Breast epithelium (tissue), 3 donors: ENCODE measurements around the gene MBD1.

Experiments
- POLR2A ChIP-seq: fragments of 450-650 bp; IDR thresholded peaks from one replicate; pipeline ENCODE4 v1.6.1; 2016; ENCODE audit warnings: antibody characterized with exemption, mild to moderate bottlenecking, moderate library complexity
- POLR2AphosphoS5 ChIP-seq, 3 donors: sonication (generic); formaldehyde crosslinking; IDR thresholded peaks; one replicate each; pipeline ENCODE4 v1.6.1; 2017; ENCODE audit warnings: antibody characterized with exemption in 3 of 3
- TF ChIP-seq, protein P1 (sequence below), 3 donors: fragments of 450-650 bp; IDR thresholded peaks; one replicate each; pipeline ENCODE4 v1.5.1; 2016 to 2017; ENCODE audit warnings: antibody characterized with exemption in 3 of 3, mild to moderate bottlenecking in 3 of 3, moderate library complexity in 3 of 3

DNA sequence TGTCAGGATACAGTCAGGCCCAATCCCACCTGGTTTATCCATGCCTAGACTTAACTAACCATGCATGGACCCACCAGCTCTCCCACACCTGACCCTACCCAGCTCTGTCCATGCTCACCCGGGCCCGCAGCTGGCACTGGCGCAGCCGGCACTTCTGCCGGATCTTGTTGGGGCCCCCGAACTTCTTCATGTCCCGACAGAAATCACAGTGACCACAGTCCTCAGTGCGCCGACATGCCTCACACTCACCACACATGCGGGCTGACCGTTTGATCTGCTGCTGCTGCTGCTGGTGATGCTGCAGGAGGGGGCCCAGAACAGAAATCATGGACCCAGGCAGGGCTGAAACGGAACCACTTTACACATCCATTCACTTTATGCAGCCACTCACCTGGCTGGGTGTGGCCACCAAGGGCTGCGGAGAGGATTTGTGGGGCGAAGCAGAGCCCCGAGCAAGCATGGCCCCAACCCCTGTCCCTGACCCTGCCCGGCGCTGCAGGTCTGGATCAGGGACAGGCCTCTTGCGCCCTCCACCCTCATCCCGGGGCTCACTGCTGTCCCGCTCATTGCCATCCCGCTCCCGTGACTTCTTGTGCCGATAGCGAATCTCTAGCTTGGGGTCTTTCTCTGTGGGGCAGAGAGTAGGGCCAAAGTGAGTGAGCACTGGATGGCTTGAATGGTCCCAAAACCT is 4.5 kb upstream of the MBD1 start:
- TF ChIP-seq, protein P1, sequence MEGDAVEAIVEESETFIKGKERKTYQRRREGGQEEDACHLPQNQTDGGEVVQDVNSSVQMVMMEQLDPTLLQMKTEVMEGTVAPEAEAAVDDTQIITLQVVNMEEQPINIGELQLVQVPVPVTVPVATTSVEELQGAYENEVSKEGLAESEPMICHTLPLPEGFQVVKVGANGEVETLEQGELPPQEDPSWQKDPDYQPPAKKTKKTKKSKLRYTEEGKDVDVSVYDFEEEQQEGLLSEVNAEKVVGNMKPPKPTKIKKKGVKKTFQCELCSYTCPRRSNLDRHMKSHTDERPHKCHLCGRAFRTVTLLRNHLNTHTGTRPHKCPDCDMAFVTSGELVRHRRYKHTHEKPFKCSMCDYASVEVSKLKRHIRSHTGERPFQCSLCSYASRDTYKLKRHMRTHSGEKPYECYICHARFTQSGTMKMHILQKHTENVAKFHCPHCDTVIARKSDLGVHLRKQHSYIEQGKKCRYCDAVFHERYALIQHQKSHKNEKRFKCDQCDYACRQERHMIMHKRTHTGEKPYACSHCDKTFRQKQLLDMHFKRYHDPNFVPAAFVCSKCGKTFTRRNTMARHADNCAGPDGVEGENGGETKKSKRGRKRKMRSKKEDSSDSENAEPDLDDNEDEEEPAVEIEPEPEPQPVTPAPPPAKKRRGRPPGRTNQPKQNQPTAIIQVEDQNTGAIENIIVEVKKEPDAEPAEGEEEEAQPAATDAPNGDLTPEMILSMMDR (IDR thresholded peaks at IDR 0.05) = no peak
- TF ChIP-seq POLR2A = no peak
- no peak for TF ChIP-seq POLR2AphosphoS5 (IDR thresholded peaks at IDR 0.05)
